Loucy (cell line): ENCODE data around the gene SORCS1.

Source experiments
- H2AFZ ChIP-seq: fragments of 200-600 bp; sonication (generic); 2 replicates; pipeline ENCODE4 v1.6.0; 2016; ENCODE audit warnings: antibody characterized with exemption, mild to moderate bottlenecking, low read length, moderate library complexity
- H3F3A ChIP-seq: fragments of 200-600 bp; 2 replicates; pipeline ENCODE4 v1.6.0; 2016; ENCODE audit warnings: antibody characterized with exemption, low read depth, mild to moderate bottlenecking
- H3K27me3 ChIP-seq: fragments of 200-600 bp; sonication (generic); 2 replicates; pipeline ENCODE4 v1.6.1; 2014; ENCODE audit warnings: low read length, mild to moderate bottlenecking; ENCODE audit not compliant: insufficient read depth, poor library complexity, severe bottlenecking
- H3K36me3 ChIP-seq: fragments of 200-600 bp; sonication (generic); 2 replicates; pipeline ENCODE4 v1.6.1; 2016; ENCODE audit warnings: low read length; ENCODE audit not compliant: insufficient read depth
- H3K4me1 ChIP-seq: fragments of 200-600 bp; sonication (generic); 2 replicates; pipeline ENCODE4 v1.5.1; 2014; ENCODE audit warnings: low read length, mild to moderate bottlenecking; ENCODE audit not compliant: insufficient read depth, poor library complexity, severe bottlenecking
- H3K4me2 ChIP-seq: fragments of 200-600 bp; sonication (generic); 2 replicates; pipeline ENCODE4 v1.6.0; 2014; ENCODE audit warnings: antibody characterized with exemption, low read length, low read depth, mild to moderate bottlenecking; ENCODE audit not compliant: poor library complexity, severe bottlenecking
- H3K4me3 ChIP-seq: fragments of 200-600 bp; sonication (generic); 2 replicates; pipeline ENCODE4 v1.5.1; 2014; ENCODE audit warnings: low read length, mild to moderate bottlenecking, mixed read lengths; ENCODE audit not compliant: poor library complexity, severe bottlenecking
- H3K79me2 ChIP-seq: fragments of 200-600 bp; sonication (generic); 2 replicates; pipeline ENCODE4 v1.6.1; 2014; ENCODE audit warnings: low read length; ENCODE audit not compliant: insufficient read depth
- H3K9ac ChIP-seq: fragments of 200-600 bp; sonication (generic); 2 replicates; pipeline ENCODE4 v1.6.0; 2014; ENCODE audit warnings: mild to moderate bottlenecking, low read depth, low read length, moderate library complexity; ENCODE audit not compliant: poor library complexity, severe bottlenecking
- H3K9me2 ChIP-seq: fragments of 200-600 bp; sonication (generic); replicated peaks from 2 replicates; pipeline ENCODE4 v1.6.1; 2016; ENCODE audit warnings: low read depth, low read length, mixed read lengths
- H3K9me3 ChIP-seq: fragments of 200-600 bp; sonication (generic); 2 replicates; pipeline ENCODE4 v1.6.1; 2014; ENCODE audit warnings: mild to moderate bottlenecking, antibody characterized with exemption, low read length, low read depth; ENCODE audit not compliant: insufficient read depth
- H4K20me1 ChIP-seq: fragments of 200-600 bp; sonication (generic); 2 replicates; pipeline ENCODE4 v1.6.0; 2014; ENCODE audit warnings: antibody characterized with exemption, low read length, mild to moderate bottlenecking; ENCODE audit not compliant: insufficient read depth, poor library complexity, severe bottlenecking
- EZH2phosphoT487 ChIP-seq: fragments of 200-600 bp; IDR thresholded peaks from 2 replicates; pipeline ENCODE4 v1.6.1; 2018; ENCODE audit warnings: antibody characterized with exemption, mild to moderate bottlenecking, moderate library complexity, borderline replicate concordance
- TF ChIP-seq, protein P1 (sequence below): fragments of 200-600 bp; sonication (generic); conservative IDR thresholded peaks from 2 replicates; pipeline ENCODE4 v1.5.1; 2014; ENCODE audit warnings: mild to moderate bottlenecking, antibody characterized with exemption, low read length

SORCS1 gene

DNA sequence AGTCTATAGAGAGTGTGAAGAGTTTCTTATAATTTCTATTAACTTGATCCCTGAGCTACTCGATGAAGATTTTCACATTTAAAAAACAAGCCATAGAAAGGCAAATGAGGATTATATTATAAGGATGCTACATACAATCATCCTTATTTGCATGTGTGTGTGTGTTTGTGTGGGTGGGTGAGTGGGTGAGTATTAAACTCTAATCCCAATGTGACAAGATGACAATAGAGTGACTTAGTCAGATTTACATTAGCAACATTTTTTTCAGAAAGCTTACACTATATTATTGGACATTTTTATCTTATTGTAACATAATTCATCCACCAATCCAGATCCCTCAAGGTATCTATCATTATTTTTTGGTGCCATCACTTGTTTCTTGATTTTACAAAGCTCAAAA is 331.7 kb downstream of the SORCS1 start:
- H3K4me1 ChIP-seq, result peaks cover 34% of the 10 kb centered on the region
- H3K27me3 ChIP-seq, result no peaks in the 10 kb centered on the region
- no peak overlapping the region for H3K9ac ChIP-seq
- no peaks in the 10 kb centered on the region for H3K9me2 ChIP-seq
- H3K4me2 ChIP-seq, result no peak overlapping the region
- no peaks in the 10 kb centered on the region for H3F3A ChIP-seq
- no peak for TF ChIP-seq EZH2phosphoT487
- TF ChIP-seq, protein P1, sequence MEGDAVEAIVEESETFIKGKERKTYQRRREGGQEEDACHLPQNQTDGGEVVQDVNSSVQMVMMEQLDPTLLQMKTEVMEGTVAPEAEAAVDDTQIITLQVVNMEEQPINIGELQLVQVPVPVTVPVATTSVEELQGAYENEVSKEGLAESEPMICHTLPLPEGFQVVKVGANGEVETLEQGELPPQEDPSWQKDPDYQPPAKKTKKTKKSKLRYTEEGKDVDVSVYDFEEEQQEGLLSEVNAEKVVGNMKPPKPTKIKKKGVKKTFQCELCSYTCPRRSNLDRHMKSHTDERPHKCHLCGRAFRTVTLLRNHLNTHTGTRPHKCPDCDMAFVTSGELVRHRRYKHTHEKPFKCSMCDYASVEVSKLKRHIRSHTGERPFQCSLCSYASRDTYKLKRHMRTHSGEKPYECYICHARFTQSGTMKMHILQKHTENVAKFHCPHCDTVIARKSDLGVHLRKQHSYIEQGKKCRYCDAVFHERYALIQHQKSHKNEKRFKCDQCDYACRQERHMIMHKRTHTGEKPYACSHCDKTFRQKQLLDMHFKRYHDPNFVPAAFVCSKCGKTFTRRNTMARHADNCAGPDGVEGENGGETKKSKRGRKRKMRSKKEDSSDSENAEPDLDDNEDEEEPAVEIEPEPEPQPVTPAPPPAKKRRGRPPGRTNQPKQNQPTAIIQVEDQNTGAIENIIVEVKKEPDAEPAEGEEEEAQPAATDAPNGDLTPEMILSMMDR, result no peak
- no peaks in the 10 kb centered on the region for H4K20me1 ChIP-seq
- no peak overlapping the region for H2AFZ ChIP-seq
- no peaks in the 10 kb centered on the region for H3K36me3 ChIP-seq
- H3K79me2 ChIP-seq, result no peaks in the 10 kb centered on the region
- H3K4me3 ChIP-seq, result no peak overlapping the region
- H3K9me3 ChIP-seq, result no peaks in the 10 kb centered on the region

GRCh38 chr10:106830471-106830870 is 334.0 kb downstream of the SORCS1 start:
- Histone ChIP-seq H3K9ac (no peak overlapping the region), H3K4me3 (no peak overlapping the region), H3K36me3 (no peaks in the 10 kb centered on the region), H3K9me3 (no peaks in the 10 kb centered on the region), H3K27me3 (no peaks in the 10 kb centered on the region), H3K4me1 (peaks cover 15% of the 10 kb centered on the region), H3K9me2 (no peaks in the 10 kb centered on the region), H3K79me2 (no peaks in the 10 kb centered on the region), H2AFZ (no peak overlapping the region), H3K4me2 (no peak overlapping the region), H3F3A (no peaks in the 10 kb centered on the region), H4K20me1 (no peaks in the 10 kb centered on the region)
- no peak for TF ChIP-seq EZH2phosphoT487
- TF ChIP-seq, protein P1, result no peak

GRCh38 chr10:106830006-106830405 is 334.5 kb downstream of the SORCS1 start:
- no peak for TF ChIP-seq EZH2phosphoT487
- TF ChIP-seq, protein P1, result no peak
- no peak overlapping the region for H3K4me2 ChIP-seq
- peaks cover 11% of the 10 kb centered on the region for H3K4me1 ChIP-seq
- no peak overlapping the region for H3K4me3 ChIP-seq
- H2AFZ ChIP-seq, result no peak overlapping the region
- no peaks in the 10 kb centered on the region for H3K27me3 ChIP-seq
- H3K79me2 ChIP-seq, result no peaks in the 10 kb centered on the region
- no peaks in the 10 kb centered on the region for H4K20me1 ChIP-seq
- H3K9me3 ChIP-seq, result no peaks in the 10 kb centered on the region
- H3K9ac ChIP-seq, result no peak overlapping the region
- H3F3A ChIP-seq, result no peaks in the 10 kb centered on the region
- H3K36me3 ChIP-seq, result no peaks in the 10 kb centered on the region
- no peaks in the 10 kb centered on the region for H3K9me2 ChIP-seq
